Testis (tissue), 2 donors: ENCODE results near the gene MYOZ3.

Experiments used
- CTCF ChIP-seq, 3 experiments: fragments of 450-650 bp in 2 of 3; fragments of 200-600 bp in 1 of 3; sonication (generic) in 1 of 3; IDR thresholded peaks; one replicate each; pipeline ENCODE4 v1.5.1; 2016 to 2019; ENCODE audit warnings: antibody characterized with exemption in 3 of 3, mild to moderate bottlenecking in 2 of 3, moderate library complexity in 1 of 3
- POLR2A ChIP-seq: fragments of 450-650 bp; IDR thresholded peaks from one replicate; pipeline ENCODE4 v1.6.1; 2017; ENCODE audit warnings: antibody characterized with exemption, mild to moderate bottlenecking, moderate library complexity

GRCh38 chr5:150616506-150616905 is 44.5 kb upstream of the MYOZ3 start:
- no peak for TF ChIP-seq CTCF (IDR thresholded peaks at IDR 0.05)
- no peak for TF ChIP-seq POLR2A
